ENCODE results near the gene BRME1. TPM values are rescaled to one million over a fixed set of nuclear protein-coding genes. Genes with fewer than 3 reads are reported as not detected.

The BRME1 gene
- total RNA-seq, 1 donor from 2014 or later, result 3.7 TPM

DNA sequence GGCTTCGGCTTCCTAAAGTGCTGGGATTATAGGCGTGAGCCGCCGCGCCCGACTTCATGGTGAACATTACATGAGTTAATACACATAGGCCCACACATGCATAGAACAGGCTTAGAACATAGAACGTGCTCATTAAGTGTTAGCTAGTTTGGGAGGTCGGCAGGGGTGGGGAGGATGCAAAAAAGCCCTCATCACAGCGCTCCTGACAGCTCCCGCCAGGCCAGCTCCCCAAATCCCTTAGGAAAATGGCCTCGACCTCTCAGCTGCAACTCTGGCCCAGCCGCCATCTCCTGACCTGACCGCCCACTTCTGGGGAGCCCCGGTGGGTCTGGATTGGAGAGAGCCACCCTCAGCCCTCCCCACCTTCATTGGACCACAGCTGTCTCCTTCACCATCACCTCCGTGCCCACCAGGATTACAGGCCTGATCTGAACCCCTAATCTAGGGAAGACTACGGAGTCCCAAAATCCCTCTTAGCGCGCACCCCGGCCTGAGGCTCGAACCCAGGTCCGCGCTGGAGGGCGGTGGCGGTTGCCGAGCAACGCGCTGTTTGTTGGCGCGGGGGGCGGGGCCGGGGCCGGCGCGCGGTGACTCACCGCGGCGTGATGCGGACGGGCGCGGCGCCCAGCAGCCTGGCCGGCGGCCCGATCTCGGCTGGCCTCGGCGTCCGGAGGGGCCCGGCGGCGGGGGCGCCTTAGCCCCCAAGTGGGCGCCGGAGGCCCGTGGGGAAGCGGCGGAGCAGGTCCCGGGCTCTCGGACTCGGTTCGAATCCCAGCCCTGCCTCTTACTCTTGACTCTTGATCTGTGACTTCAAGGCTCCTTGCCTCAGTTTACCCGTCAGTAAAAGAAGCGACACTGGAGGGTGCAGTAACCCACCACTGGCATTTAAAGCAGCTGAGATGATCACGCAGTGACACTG, 55.7 kb downstream of the BRME1 start:
- Mint-ChIP-seq H3K4me3 (ENCODE audit: unreplicated experiment) (peak overlapping the region; percentile 62), H3K27me3 (ENCODE audit: unreplicated experiment) (no peaks in the 10 kb centered on the region), H3K4me1 (ENCODE audit: unreplicated experiment) (peaks cover 69% of the 10 kb centered on the region), H3K9me3 (ENCODE audit: unreplicated experiment) (no peaks in the 10 kb centered on the region), H3K36me3 (ENCODE audit: unreplicated experiment) (no peaks in the 10 kb centered on the region), H3K27ac (ENCODE audit: unreplicated experiment) (peak overlapping the region; percentile 100)
- TF ChIP-seq, protein P1, sequence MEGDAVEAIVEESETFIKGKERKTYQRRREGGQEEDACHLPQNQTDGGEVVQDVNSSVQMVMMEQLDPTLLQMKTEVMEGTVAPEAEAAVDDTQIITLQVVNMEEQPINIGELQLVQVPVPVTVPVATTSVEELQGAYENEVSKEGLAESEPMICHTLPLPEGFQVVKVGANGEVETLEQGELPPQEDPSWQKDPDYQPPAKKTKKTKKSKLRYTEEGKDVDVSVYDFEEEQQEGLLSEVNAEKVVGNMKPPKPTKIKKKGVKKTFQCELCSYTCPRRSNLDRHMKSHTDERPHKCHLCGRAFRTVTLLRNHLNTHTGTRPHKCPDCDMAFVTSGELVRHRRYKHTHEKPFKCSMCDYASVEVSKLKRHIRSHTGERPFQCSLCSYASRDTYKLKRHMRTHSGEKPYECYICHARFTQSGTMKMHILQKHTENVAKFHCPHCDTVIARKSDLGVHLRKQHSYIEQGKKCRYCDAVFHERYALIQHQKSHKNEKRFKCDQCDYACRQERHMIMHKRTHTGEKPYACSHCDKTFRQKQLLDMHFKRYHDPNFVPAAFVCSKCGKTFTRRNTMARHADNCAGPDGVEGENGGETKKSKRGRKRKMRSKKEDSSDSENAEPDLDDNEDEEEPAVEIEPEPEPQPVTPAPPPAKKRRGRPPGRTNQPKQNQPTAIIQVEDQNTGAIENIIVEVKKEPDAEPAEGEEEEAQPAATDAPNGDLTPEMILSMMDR (IDR thresholded peaks at IDR 0.05), result no peak
- DNase-seq (ENCODE audit: extremely low spot score, unreplicated experiment), result peak; percentile 96

DNA sequence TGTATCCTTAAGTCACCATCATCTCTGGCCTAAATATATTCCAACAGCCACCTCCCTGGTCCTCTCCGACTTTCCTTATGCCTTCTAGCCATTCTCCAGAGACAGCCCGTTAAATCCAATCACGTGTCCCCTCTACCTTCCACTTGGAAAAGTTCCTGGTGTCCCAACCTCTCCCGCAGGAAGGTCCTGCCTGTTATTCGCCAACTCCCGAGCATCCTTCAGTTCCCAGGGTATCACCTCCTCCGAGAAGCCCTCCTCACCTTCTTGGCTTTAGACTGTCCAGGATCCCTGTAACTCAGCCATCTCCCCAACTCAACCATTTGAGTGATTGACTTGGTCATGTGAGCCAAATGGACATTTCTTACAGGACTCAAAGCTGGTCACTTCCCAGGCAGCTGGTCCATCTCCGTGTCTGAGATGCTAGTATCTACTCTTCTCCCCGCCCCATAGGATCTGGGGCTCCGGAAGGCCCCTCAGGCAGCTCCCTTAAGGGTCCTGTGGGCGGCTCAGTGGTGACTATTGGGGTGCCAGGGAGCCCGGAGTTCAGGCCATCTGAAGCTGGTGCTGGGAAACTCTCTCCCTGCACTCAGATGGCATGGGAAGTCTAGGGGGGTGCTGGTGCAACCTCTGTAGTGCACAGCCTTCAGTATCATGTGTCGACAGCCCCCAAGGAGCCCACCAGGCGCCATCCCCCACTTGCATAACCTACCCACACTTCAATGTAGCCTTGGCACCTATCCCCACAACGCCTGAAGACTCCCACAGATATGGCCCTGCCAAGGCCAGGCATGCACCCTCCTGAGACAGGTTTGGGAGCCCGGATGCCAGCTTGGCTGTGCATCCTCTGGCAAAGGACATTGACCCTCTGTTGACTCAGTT, 56.9 kb downstream of the BRME1 start:
- TF ChIP-seq, protein P1 (IDR thresholded peaks at IDR 0.05), result no peak
- Mint-ChIP-seq H3K9me3 (ENCODE audit: unreplicated experiment) (no peaks in the 10 kb centered on the region), H3K4me1 (ENCODE audit: unreplicated experiment) (peaks cover 73% of the 10 kb centered on the region), H3K27me3 (ENCODE audit: unreplicated experiment) (no peaks in the 10 kb centered on the region), H3K36me3 (ENCODE audit: unreplicated experiment) (no peaks in the 10 kb centered on the region), H3K4me3 (ENCODE audit: unreplicated experiment) (peak overlapping the region; percentile 11), H3K27ac (ENCODE audit: unreplicated experiment) (peak overlapping the region; percentile 100)
- no peak for DNase-seq (ENCODE audit: extremely low spot score, unreplicated experiment)

DNA sequence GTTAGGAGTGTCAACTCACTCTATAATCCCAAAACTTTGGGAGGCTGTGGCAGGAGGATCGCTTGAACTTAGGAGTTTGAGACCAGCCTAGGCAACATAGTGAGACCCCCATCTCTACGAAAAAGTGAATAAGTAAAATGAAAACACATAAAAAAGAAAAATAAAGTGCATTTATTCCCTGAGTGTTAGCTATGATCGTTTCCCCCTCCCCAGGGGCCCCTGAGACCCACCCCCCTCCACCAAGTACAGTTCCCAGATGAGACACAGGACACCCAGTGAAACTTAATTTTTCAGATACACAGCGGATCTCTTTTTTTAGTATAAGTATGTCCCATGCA, 57.6 kb downstream of the BRME1 start:
- peaks cover 72% of the 10 kb centered on the region for H3K4me1 Mint-ChIP-seq (ENCODE audit: unreplicated experiment)
- no peaks in the 10 kb centered on the region for H3K9me3 Mint-ChIP-seq (ENCODE audit: unreplicated experiment)
- TF ChIP-seq, protein P1 (IDR thresholded peaks at IDR 0.05), result no peak
- H3K36me3 Mint-ChIP-seq (ENCODE audit: unreplicated experiment), result no peaks in the 10 kb centered on the region
- H3K4me3 Mint-ChIP-seq (ENCODE audit: unreplicated experiment), result no peak overlapping the region
- DNase-seq (ENCODE audit: extremely low spot score, unreplicated experiment), result no peak
- no peaks in the 10 kb centered on the region for H3K27me3 Mint-ChIP-seq (ENCODE audit: unreplicated experiment)
- H3K27ac Mint-ChIP-seq (ENCODE audit: unreplicated experiment), result peak overlapping the region; percentile 100

DNA sequence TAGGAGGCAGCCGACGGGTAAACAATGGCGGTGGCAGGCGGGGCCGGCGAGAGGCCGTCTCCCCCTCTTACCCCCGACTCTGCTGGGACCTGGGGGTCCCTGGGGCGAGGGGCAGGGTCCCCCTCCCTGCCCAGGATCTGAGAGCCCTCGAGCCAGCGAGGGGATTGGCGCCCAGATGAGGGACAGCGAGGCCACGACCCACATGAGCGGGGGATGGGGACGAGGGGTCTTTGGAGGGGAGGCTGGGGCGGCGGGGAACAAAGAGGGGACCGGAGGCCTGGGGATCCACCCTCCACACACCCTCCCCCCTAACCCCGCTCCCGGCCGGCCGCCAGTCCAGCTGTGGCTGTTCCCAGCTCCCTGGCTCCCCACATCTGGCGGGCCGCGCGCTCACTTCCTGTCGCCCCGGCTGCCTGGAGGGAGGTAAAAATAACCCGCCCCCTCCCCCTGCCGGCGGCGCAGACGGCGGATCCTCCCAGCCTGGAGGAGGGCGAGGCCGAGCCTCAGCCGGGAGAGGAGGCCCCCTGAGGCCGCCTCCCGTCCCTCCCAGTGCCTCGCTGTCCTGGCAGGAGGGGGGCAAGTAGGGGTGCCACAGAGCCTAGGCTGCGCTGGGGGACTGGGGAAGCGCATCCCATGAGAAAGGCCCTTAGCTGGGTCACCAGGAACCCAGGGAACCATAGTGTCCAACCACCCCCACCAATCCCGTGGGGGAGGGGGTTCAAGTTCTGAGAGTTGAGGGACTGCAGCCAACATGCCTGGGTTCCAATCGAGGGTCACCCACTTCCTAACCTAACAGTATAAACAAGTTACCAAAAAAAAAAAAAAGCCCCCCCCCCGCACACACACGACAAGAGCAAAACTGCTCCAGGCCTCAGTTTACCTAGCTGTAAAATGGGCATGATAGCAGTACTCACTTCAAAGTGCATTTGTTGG, 58.2 kb downstream of the BRME1 start:
- H3K36me3 Mint-ChIP-seq (ENCODE audit: unreplicated experiment), result no peaks in the 10 kb centered on the region
- peaks cover 67% of the 10 kb centered on the region for H3K4me1 Mint-ChIP-seq (ENCODE audit: unreplicated experiment)
- no peaks in the 10 kb centered on the region for H3K9me3 Mint-ChIP-seq (ENCODE audit: unreplicated experiment)
- H3K27me3 Mint-ChIP-seq (ENCODE audit: unreplicated experiment), result no peaks in the 10 kb centered on the region
- peak overlapping the region; percentile 55 for H3K4me3 Mint-ChIP-seq (ENCODE audit: unreplicated experiment)
- peak overlapping the region; percentile 100 for H3K27ac Mint-ChIP-seq (ENCODE audit: unreplicated experiment)
- TF ChIP-seq, protein P1 (IDR thresholded peaks at IDR 0.05), result no peak
- peak; percentile 98 for DNase-seq (ENCODE audit: extremely low spot score, unreplicated experiment)
